ENCODE results near the gene ZNG1B. TPM values are rescaled to one million over a fixed set of nuclear protein-coding genes. Genes with fewer than 3 reads are reported as not detected.
"Not testable (repeated sequence)": the region's sequence is repeated elsewhere in the genome, so short reads cannot be mapped to it uniquely, and the experiment has no call there.

ZNG1B gene
- total and polyA plus RNA-seq, 9 of the 15 experiments (the other 6 are each of a cell fraction or from before 2014, with no cell fraction given), result 37.4 to 108 (median 45.0) TPM

DNA sequence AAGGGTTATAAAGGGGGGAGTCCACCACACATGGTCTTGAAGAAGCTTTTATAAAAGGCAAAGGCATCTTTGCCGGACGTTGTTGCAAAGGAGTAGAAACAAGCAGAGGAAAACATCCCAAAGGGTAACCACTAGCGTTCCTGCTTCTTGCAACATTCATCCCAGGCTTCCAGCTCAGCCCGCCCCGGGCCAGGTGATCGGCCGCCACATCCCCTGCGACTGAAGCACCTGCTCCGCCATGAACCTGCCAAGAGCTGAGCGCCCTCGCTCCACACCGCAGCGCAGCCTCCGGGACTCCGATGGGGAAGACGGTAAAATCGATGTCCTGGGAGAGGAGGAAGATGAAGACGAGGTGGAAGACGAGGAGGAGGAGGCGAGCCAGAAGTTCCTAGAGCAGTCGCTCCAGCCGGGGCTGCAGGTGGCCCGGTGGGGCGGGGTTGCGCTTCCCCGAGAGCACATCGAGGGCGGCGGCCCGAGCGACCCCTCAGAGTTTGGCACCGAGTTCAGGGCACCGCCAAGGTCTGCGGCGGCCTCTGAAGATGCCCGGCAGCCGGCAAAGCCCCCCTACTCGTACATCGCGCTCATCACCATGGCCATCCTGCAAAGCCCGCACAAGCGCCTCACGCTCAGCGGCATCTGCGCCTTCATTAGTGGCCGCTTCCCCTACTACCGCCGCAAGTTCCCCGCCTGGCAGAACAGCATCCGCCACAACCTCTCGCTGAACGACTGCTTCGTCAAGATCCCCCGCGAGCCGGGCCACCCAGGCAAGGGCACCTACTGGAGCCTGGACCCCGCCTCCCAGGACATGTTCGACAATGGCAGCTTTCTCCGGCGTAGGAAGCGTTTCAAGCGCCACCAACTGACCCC lies 61.8 kb downstream of the ZNG1B start:
- DNase-seq (ENCODE audit: extremely low read depth in 1 of 4, low spot score in 3 of 4); H3K27me3 ChIP-seq (ENCODE audit: control insufficient read depth in 2 of 2, insufficient read depth in 2 of 2, low read length in 2 of 2); H4K20me1 ChIP-seq (replicated peaks; ENCODE audit: control insufficient read depth, insufficient read depth, low read length); H3K36me3 ChIP-seq (ENCODE audit: control insufficient read depth, insufficient read depth, low read length); intact Hi-C loops (cut with micrococcal nuclease); H2AFZ ChIP-seq (ENCODE audit: low read depth, low read length); H3K4me2 ChIP-seq (ENCODE audit: insufficient read depth, low read length); BruUV-seq (replicated peaks); CTCF ChIA-PET (ENCODE audit: low intra/inter-chr PET ratio); H3K9me3 ChIP-seq (replicated peaks; ENCODE audit: control insufficient read depth, insufficient read depth, low read depth, low read length); H3K9ac ChIP-seq (ENCODE audit: insufficient read depth in 1 of 2, low read depth in 2 of 2, low read length in 2 of 2); H3K9me1 ChIP-seq (ENCODE audit: control insufficient read depth, insufficient read depth, low read length); in situ Hi-C loops (cut with MboI); H3K4me3 ChIP-seq; H3K79me2 ChIP-seq (ENCODE audit: control insufficient read depth, insufficient read depth, low read length); H3K27ac ChIP-seq (ENCODE audit: extremely low read depth, low read depth, low read length); ATAC-seq; POLR2A ChIA-PET; FAIRE-seq: not testable (repeated sequence)
- H3K4me1 ChIP-seq (replicated peaks in 1 of 2; ENCODE audit: control insufficient read depth in 2 of 2, insufficient read depth in 2 of 2, low read length in 2 of 2), result peaks cover under 1 to 18% of the 10 kb centered on the region in 2 experiments; a peak in 2 of 5 replicates
- 93% methylated on average over 10 of the region's 62 CpGs for WGBS (ENCODE audit: insufficient coverage, low coverage, missing lambda C conversion rate)
- TF ChIP-seq, protein P1, sequence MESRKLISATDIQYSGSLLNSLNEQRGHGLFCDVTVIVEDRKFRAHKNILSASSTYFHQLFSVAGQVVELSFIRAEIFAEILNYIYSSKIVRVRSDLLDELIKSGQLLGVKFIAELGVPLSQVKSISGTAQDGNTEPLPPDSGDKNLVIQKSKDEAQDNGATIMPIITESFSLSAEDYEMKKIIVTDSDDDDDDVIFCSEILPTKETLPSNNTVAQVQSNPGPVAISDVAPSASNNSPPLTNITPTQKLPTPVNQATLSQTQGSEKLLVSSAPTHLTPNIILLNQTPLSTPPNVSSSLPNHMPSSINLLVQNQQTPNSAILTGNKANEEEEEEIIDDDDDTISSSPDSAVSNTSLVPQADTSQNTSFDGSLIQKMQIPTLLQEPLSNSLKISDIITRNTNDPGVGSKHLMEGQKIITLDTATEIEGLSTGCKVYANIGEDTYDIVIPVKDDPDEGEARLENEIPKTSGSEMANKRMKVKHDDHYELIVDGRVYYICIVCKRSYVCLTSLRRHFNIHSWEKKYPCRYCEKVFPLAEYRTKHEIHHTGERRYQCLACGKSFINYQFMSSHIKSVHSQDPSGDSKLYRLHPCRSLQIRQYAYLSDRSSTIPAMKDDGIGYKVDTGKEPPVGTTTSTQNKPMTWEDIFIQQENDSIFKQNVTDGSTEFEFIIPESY (CRISPR knock-in tag; IDR thresholded peaks at IDR 0.05), result peak; percentile 55
